Hepatocyte (in vitro differentiated cells): ENCODE results near the gene LDLRAD4.

Experiments used
- CTCF ChIP-seq: fragments of 200-600 bp; sonication (generic); IDR thresholded peaks from 2 replicates; pipeline ENCODE4 v1.5.1; 2016; ENCODE audit warnings: antibody characterized with exemption, mild to moderate bottlenecking; ENCODE audit not compliant: poor library complexity
- EZH2 ChIP-seq: fragments of 200-600 bp; sonication (generic); IDR thresholded peaks from 2 replicates; pipeline ENCODE4 v1.6.1; 2016; ENCODE audit warnings: antibody characterized with exemption, mild to moderate bottlenecking, borderline replicate concordance
- EZH2phosphoT487 ChIP-seq: fragments of 200-600 bp; sonication (generic); IDR thresholded peaks from one replicate; pipeline ENCODE4 v1.6.1; 2018; ENCODE audit warnings: antibody characterized with exemption, mild to moderate bottlenecking, low read depth, moderate library complexity; ENCODE audit not compliant: unreplicated experiment, severe bottlenecking

- TF ChIP-seq CTCF (no peak), EZH2 (no peak), EZH2phosphoT487 (no peak)
Observed at GRCh38 chr18:13538630-13539029, 320.1 kb downstream of the LDLRAD4 start.
